Common myeloid progenitor, CD34-positive (primary cell): ENCODE data around the gene PLD3.
A peak's percentile ranks its signal among the peaks of the same experiment; 100 is the strongest.

Experiments
- CTCF ChIA-PET: fragments of 350-600 bp; sonication (Branson Sonifier 250); formaldehyde crosslinking; loops from one replicate; lab custom pipeline; 2021; ENCODE audit warnings: antibody characterized with exemption; lab: Charles Lee
- POLR2A ChIA-PET: fragments of 350-600 bp; sonication (Branson Sonifier 250); formaldehyde crosslinking; loops from one replicate; lab custom pipeline; 2021; ENCODE audit warnings: antibody characterized with exemption; lab: Charles Lee
- DNase-seq, 3 donors: peaks; one replicate each; pipeline versions ENCODE4 v3.0.0 to v3.0.0-alpha.2; 2013
- H3K27ac ChIP-seq, 2 experiments: 1 replicate in 1 of 2; 2 replicates in 1 of 2; pipeline ENCODE4 v1.7.0; 2013; ENCODE audit warnings: inconsistent platforms in 2 of 2, low read length in 2 of 2, mild to moderate bottlenecking in 2 of 2, low read depth in 1 of 2, moderate library complexity in 1 of 2; ENCODE audit not compliant: severe bottlenecking in 2 of 2, insufficient read depth in 1 of 2, poor library complexity in 1 of 2
- H3K27me3 ChIP-seq, 5 experiments: replicated peaks in 2 of 5; 1 replicate in 3 of 5; 2 replicates in 2 of 5; pipeline versions ENCODE4 v1.6.1 to v1.7.0; 2013; ENCODE audit warnings: low read length in 4 of 5, mild to moderate bottlenecking in 2 of 5, moderate library complexity in 2 of 5, inconsistent platforms in 1 of 5; ENCODE audit not compliant: insufficient read depth in 5 of 5, control insufficient read depth in 4 of 5
- H3K36me3 ChIP-seq, 4 experiments: 1 replicate in 2 of 4; 2 replicates in 2 of 4; pipeline versions ENCODE4 v1.6.1 to v1.7.0; 2013; ENCODE audit warnings: low read length in 3 of 4, control low read depth in 1 of 4, mild to moderate bottlenecking in 1 of 4; ENCODE audit not compliant: control insufficient read depth in 4 of 4, insufficient read depth in 4 of 4
- H3K4me1 ChIP-seq, 4 experiments: 1 replicate in 3 of 4; 2 replicates in 1 of 4; pipeline versions ENCODE4 v1.6.1 to v1.7.1; 2013; ENCODE audit warnings: low read length in 3 of 4, mild to moderate bottlenecking in 3 of 4, control low read depth in 1 of 4, inconsistent platforms in 1 of 4, moderate library complexity in 1 of 4; ENCODE audit not compliant: control insufficient read depth in 4 of 4, insufficient read depth in 4 of 4; ENCODE audit errors: control extremely low read depth in 1 of 4
- H3K4me3 ChIP-seq, 7 experiments: 1 replicate in 4 of 7; 2 replicates in 3 of 7; pipeline versions ENCODE4 v1.5.1 to v1.7.0; 2013; ENCODE audit warnings: mild to moderate bottlenecking in 7 of 7, low read length in 6 of 7, moderate library complexity in 6 of 7, inconsistent platforms in 2 of 7, low read depth in 2 of 7, control low read depth in 1 of 7; ENCODE audit not compliant: insufficient read depth in 4 of 7, control insufficient read depth in 1 of 7; ENCODE audit errors: extremely low read depth in 1 of 7
- H3K9me3 ChIP-seq, 5 experiments: 1 replicate in 4 of 5; 2 replicates in 1 of 5; pipeline versions ENCODE4 v1.6.1 to v1.7.1; 2013; ENCODE audit warnings: low read length in 4 of 5, mild to moderate bottlenecking in 2 of 5, inconsistent platforms in 1 of 5, low read depth in 1 of 5, moderate library complexity in 1 of 5; ENCODE audit not compliant: control insufficient read depth in 4 of 5, insufficient read depth in 2 of 5; ENCODE audit errors: control extremely low read depth in 1 of 5
- WGBS: methylation state at CpG from one replicate; pipeline ENCODE4 v1.1.5; 2013; ENCODE audit not compliant: insufficient coverage; 5-methylcytosine and 5-hydroxymethylcytosine counted together

Gene PLD3

DNA sequence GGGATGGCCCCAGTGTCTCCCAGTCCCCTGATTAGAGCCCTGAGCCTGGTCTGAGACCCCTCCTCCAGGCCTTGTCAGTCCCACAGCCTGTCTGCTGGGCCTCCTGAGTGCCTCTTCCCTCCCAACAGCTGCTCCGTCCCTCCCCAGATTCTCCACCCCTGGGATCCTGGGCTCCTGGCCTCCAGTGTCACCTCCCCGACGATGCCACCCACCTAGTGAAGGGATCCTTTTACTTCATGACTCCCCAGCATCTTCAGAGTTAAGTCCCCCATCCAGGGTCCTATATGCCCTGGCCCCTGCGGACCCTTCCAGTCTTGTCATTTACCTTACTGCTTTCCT lies 69.1 kb downstream of the PLD3 start:
- Histone ChIP-seq H3K4me3 (peak overlapping the region in 4 of 7 experiments; percentile 35 to 49 (median 42)), H3K36me3 (peaks cover 0 to 4% (median 1%) of the 10 kb centered on the region in 4 experiments), H3K27ac (peak overlapping the region; percentile 66 to 81), H3K9me3 (no peaks in the 10 kb centered on the region), H3K4me1 (peaks cover 5 to 81% (median 71%) of the 10 kb centered on the region in 4 experiments), H3K27me3 (no peaks in the 10 kb centered on the region)
- CTCF ChIA-PET = interaction anchor here (1.5 kb wide), 1 partner anchor 9 kb away, joined by 4 read pairs; no protein-coding TSS in a partner anchor
- WGBS = 37% methylated on average over 3 of the region's 4 CpGs
- POLR2A ChIA-PET = interaction anchor here (0.5 to 2.1 kb wide), 5 partner anchors 8 to 274 kb away, joined by 3 to 4 read pairs (median 3); partner anchors contain the start of gene SERTAD1
- DNase-seq = no peak

DNA sequence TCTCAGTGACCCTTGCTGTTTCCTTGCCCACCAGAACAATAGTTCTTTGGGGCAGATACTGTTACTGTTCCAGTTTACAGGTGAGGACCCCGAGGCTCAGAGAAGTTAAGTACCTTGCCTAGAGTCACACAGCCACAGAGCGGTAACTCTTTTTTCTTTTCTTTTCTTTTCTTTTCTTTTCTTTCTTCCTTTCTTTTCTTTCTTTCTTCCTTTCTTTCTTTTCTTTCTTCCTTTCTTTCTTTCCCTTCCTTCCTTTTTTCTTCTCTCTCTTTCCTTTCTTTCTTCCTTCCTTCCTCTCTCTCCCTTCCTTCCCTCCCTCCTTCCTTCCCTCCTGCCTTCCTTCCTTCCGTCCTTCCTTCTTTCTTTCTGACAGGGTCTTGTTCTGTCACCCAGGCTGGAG lies 69.5 kb downstream of the PLD3 start:
- no peak for DNase-seq
- Histone ChIP-seq H3K36me3 (peaks cover 0 to 9% (median 5%) of the 10 kb centered on the region in 4 experiments), H3K27me3 (no peaks in the 10 kb centered on the region), H3K4me3 (no peak overlapping the region), H3K4me1 (peaks cover 5 to 79% (median 70%) of the 10 kb centered on the region in 4 experiments), H3K27ac (peak overlapping the region in 1 of 2 experiments; percentile 81), H3K9me3 (no peaks in the 10 kb centered on the region)
- POLR2A ChIA-PET = interaction anchor here (1.4 to 2.1 kb wide), 2 partner anchors 8 to 11 kb away, joined by 4 read pairs; partner anchors contain the start of gene SERTAD1
- CTCF ChIA-PET = interaction anchor here (1.5 to 1.6 kb wide), 2 partner anchors 9 kb away, joined by 4 to 8 read pairs; no protein-coding TSS in a partner anchor
- WGBS = 85% methylated on average over 2 of the region's 3 CpGs

GRCh38 chr19:40419066-40419612 lies 70.6 kb downstream of the PLD3 start:
- no peak overlapping the region for H3K4me3 ChIP-seq
- ChIA-PET CTCF (interaction anchor here (1.2 to 1.6 kb wide), 2 partner anchors 10 to 34 kb away, joined by 3 to 8 read pairs; no protein-coding TSS in a partner anchor), POLR2A (no interaction called here)
- H3K27ac ChIP-seq = no peak overlapping the region
- H3K36me3 ChIP-seq = peaks cover 0 to 11% (median 8%) of the 10 kb centered on the region in 4 experiments
- 93% methylated on average over 3 of the region's 5 CpGs for WGBS
- no peaks in the 10 kb centered on the region for H3K27me3 ChIP-seq
- peak in 1 of 3 donors; percentile 33 for DNase-seq
- H3K4me1 ChIP-seq = peaks cover 5 to 70% (median 59%) of the 10 kb centered on the region in 4 experiments
- H3K9me3 ChIP-seq = no peaks in the 10 kb centered on the region

DNA sequence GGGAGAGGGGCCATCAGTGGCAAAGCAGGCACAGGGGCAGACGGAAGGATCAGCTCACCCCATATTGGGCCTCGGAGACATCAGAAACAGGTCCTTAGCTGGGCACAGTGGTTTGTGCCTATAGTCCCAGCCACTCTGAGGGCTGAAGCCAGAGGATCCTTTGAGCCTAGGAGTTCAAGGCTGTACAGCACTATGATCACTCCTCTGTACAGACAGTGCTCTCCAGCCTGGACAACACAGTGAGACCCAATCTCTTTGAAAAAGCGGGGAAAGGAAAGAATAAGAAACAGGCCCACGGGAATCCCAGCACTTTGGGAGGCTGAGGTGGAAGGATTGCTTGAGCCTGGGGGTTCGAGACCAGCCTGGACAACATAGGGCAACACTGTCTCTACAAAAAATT lies 71.3 kb downstream of the PLD3 start:
- H3K36me3 ChIP-seq = peaks cover 0 to 11% (median 8%) of the 10 kb centered on the region in 4 experiments
- CTCF ChIA-PET = interaction anchor here (1.0 to 2.1 kb wide), 8 partner anchors 9 to 183 kb away, joined by 3 to 14 read pairs (median 6); no protein-coding TSS in a partner anchor
- DNase-seq = no peak
- H3K4me3 ChIP-seq = no peak overlapping the region
- POLR2A ChIA-PET = no interaction called here
- no peaks in the 10 kb centered on the region for H3K27me3 ChIP-seq
- WGBS = 94% methylated on average over 4 of the region's 5 CpGs
- peaks cover 10 to 69% (median 60%) of the 10 kb centered on the region in 4 experiments for H3K4me1 ChIP-seq
- H3K9me3 ChIP-seq = no peaks in the 10 kb centered on the region
- H3K27ac ChIP-seq = no peak overlapping the region

DNA sequence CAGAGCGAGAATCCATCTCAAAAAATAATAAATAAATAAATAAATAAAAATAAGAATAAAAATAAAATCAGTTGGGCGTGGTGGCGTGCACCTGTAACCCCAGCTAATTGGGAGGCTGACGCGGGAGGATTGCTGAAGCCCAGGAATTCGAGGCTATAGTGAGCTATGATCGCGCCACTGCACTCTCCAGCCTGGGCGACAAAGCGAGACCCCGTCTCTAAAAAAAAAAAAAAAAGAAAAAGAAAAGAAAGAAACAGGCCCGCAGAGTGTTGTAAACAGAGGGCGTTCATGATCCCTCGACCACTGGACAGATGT lies 71.9 kb downstream of the PLD3 start:
- ChIA-PET POLR2A (interaction anchor here (0.6 to 1.5 kb wide), 5 partner anchors 13 to 55 kb away, joined by 3 to 6 read pairs (median 5); no protein-coding TSS in a partner anchor), CTCF (interaction anchor here (0.9 to 2.1 kb wide), 12 partner anchors 9 to 182 kb away, joined by 3 to 14 read pairs (median 6); partner anchors contain the start of gene BLVRB)
- peaks cover 10 to 70% (median 58%) of the 10 kb centered on the region in 4 experiments for H3K4me1 ChIP-seq
- WGBS = 58% methylated on average over 11 of the region's 14 CpGs
- no peaks in the 10 kb centered on the region for H3K9me3 ChIP-seq
- DNase-seq = no peak
- H3K4me3 ChIP-seq = peak overlapping the region in 6 of 7 experiments; percentile 73 to 84 (median 80)
- peaks cover 0 to 11% (median 8%) of the 10 kb centered on the region in 4 experiments for H3K36me3 ChIP-seq
- H3K27ac ChIP-seq = peak overlapping the region in 1 of 2 experiments; percentile 87
- H3K27me3 ChIP-seq = no peaks in the 10 kb centered on the region

DNA sequence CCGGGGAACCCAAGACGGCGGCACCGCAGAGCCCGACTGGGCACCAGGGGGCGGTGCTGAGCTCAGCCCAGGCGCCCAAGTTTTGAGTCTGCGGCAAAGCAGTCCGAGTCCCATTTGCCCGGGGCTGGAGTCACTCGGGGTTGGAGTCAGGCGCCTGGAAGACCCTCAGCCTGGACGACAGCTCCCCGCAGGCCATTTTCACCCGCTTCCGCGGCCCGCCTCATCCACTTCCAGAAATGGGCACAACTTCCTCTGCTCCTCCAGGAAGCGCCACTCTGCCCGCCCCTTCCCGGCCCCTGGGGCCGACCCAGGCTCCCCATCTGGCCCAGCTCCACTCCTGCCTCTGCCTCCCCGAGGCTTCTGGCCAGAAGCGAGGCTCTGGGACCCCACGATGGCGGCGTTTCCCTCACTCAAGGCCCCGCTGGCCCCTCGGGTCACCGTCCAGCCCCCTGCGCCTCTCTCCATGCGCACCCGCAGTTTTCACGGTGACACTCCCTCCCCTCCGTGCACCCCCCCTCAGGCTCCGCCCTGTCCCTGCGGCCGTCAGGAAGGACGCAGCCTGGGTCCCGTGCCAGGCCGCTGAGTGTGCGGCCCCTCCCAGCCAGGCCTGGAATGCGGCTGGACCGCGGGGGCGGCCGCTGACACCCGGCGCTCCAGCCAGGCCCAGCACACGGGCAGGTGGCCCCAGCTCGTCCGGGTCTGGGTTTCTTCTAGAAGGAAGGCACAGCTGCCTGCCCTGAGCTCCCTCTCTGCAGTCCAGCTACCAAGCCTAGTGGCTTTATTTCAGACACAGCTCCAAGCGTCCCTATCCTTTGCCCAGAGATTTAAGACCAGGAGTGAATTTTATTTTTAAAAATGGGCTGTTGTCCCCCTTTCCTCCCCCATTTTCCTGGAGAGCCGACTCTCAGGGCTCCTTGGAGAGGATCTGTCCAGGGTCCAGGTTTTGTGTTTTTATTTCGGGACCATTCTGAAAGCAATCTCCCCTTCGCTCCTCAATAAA lies 72.6 kb downstream of the PLD3 start:
- DNase-seq = peak; percentile 73 to 80 (median 78)
- no peaks in the 10 kb centered on the region for H3K27me3 ChIP-seq
- peak overlapping the region; percentile 66 to 87 for H3K27ac ChIP-seq
- no peaks in the 10 kb centered on the region for H3K9me3 ChIP-seq
- H3K36me3 ChIP-seq = peaks cover 0 to 11% (median 8%) of the 10 kb centered on the region in 4 experiments
- ChIA-PET CTCF (interaction anchor here (0.9 to 2.1 kb wide), 11 partner anchors 9 to 182 kb away, joined by 3 to 14 read pairs (median 6); partner anchors contain the start of gene BLVRB), POLR2A (interaction anchor here (0.6 to 1.5 kb wide), 7 partner anchors 11 to 329 kb away, joined by 3 to 6 read pairs (median 4); partner anchors contain the start of gene ACTMAP)
- peaks cover 10 to 65% (median 53%) of the 10 kb centered on the region in 4 experiments for H3K4me1 ChIP-seq
- peak overlapping the region; percentile 73 to 84 (median 78) for H3K4me3 ChIP-seq
- WGBS = 2% methylated on average over 54 of the region's 56 CpGs
